H1 (cell line): ENCODE data around the gene ARL6IP5. TPM values are rescaled to one million over a fixed set of nuclear protein-coding genes. Genes with fewer than 3 reads are reported as not detected.

Experiments
- CTCF ChIA-PET: fragments of 300-600 bp; sonication (Branson Sonifier 250); formaldehyde crosslinking; loops from one replicate; lab custom pipeline; 2021; ENCODE audit not compliant: partially characterized antibody; lab: Charles Lee
- POLR2A ChIA-PET: fragments of 300-600 bp; sonication (Branson Sonifier 250); formaldehyde crosslinking; loops from one replicate; lab custom pipeline; 2021; ENCODE audit warnings: inconsistent platforms; ENCODE audit not compliant: partially characterized antibody; lab: Charles Lee
- DNase-seq, 2 experiments: peaks; one replicate each; pipeline versions ENCODE4 v3.0.0 to v3.0.0-alpha.2; 2010 to 2022; ENCODE audit warnings: low spot score in 2 of 2, low read depth in 1 of 2, mixed read lengths in 1 of 2
- FAIRE-seq: peaks from 2 replicates; lab custom pipeline; 2011; peaks lifted over from hg19 to GRCh38; lab: Jason Lieb, UNC
- H2AFZ ChIP-seq: 2 replicates; pipeline ENCODE4 v1.8.1; 2012; ENCODE audit warnings: low read length, inconsistent platforms
- H2AK5ac ChIP-seq: 2 replicates; pipeline ENCODE4 v1.6.1; 2013; ENCODE audit warnings: low read depth, low read length
- H2BK120ac ChIP-seq: replicated peaks from 2 replicates; pipeline ENCODE3; 2013; ENCODE audit warnings: low read depth, low read length, inconsistent platforms
- H2BK12ac ChIP-seq: 2 replicates; pipeline ENCODE4 v1.6.1; 2013; ENCODE audit warnings: low read depth, low read length
- H2BK15ac ChIP-seq: 2 replicates; pipeline ENCODE4 v1.6.1; 2013; ENCODE audit warnings: low read length
- H2BK20ac ChIP-seq: 2 replicates; pipeline ENCODE4 v1.6.1; 2013; ENCODE audit warnings: low read length
- H2BK5ac ChIP-seq: 2 replicates; pipeline ENCODE4 v1.6.1; 2013; ENCODE audit warnings: low read depth, low read length
- H3K14ac ChIP-seq: 2 replicates; pipeline ENCODE4 v1.6.1; 2013; ENCODE audit warnings: inconsistent platforms; ENCODE audit not compliant: insufficient read length
- H3K18ac ChIP-seq: 2 replicates; pipeline ENCODE4 v1.6.1; 2013; ENCODE audit warnings: low read length; ENCODE audit errors: extremely low read depth
- H3K23ac ChIP-seq: 2 replicates; pipeline ENCODE4 v1.6.1; 2013; ENCODE audit warnings: inconsistent platforms; ENCODE audit not compliant: insufficient read length
- H3K23me2 ChIP-seq: 2 replicates; pipeline ENCODE4 v1.6.1; 2013; ENCODE audit warnings: low read depth, low read length
- H3K27ac ChIP-seq: 2 replicates; pipeline ENCODE4 v1.6.1; 2011; ENCODE audit warnings: low read depth, low read length, inconsistent platforms
- H3K27me3 ChIP-seq, 4 experiments: replicated peaks in 1 of 4; 1 replicate in 1 of 4; 2 replicates in 3 of 4; pipeline versions ENCODE4 v1.6.1 to v1.8.1; 2011 to 2013; ENCODE audit warnings: low read length in 3 of 4, mild to moderate bottlenecking in 3 of 4, inconsistent platforms in 2 of 4, mixed read lengths in 2 of 4, moderate library complexity in 1 of 4; ENCODE audit not compliant: control insufficient read depth in 3 of 4, insufficient read depth in 3 of 4; ENCODE audit errors: extremely low read depth in 1 of 4
- H3K36me3 ChIP-seq, 4 experiments: 2 replicates each; pipeline versions ENCODE4 v1.6.1 to v1.8.1; 2011 to 2013; ENCODE audit warnings: mild to moderate bottlenecking in 4 of 4, low read length in 3 of 4, moderate library complexity in 2 of 4, control low read depth in 1 of 4, inconsistent platforms in 1 of 4; ENCODE audit not compliant: insufficient read depth in 4 of 4, control insufficient read depth in 2 of 4
- H3K4ac ChIP-seq: replicated peaks from 2 replicates; pipeline ENCODE3; 2013; ENCODE audit warnings: low read length, low read depth, mixed read lengths, inconsistent platforms; ENCODE audit not compliant: insufficient read length
- H3K4me1 ChIP-seq, 4 experiments: replicated peaks in 1 of 4; 1 replicate in 1 of 4; 2 replicates in 3 of 4; pipeline versions ENCODE4 v1.6.1 to v1.8.1; 2011 to 2013; ENCODE audit warnings: low read length in 3 of 4, inconsistent platforms in 2 of 4, mixed read lengths in 1 of 4; ENCODE audit not compliant: insufficient read depth in 4 of 4, control insufficient read depth in 3 of 4
- H3K4me2 ChIP-seq, 2 experiments: 2 replicates each; pipeline versions ENCODE4 v1.6.1 to v1.8.1; 2011 to 2013; ENCODE audit warnings: low read depth in 2 of 2, low read length in 2 of 2, control low read depth in 1 of 2, inconsistent platforms in 1 of 2, mild to moderate bottlenecking in 1 of 2; ENCODE audit not compliant: insufficient read depth in 1 of 2
- H3K4me3 ChIP-seq, 4 experiments: fragments of 200-600, 300-600 bp in 1 of 4; sonication (generic), shearing (Covaris generic), sonication (Bioruptor Twin) in 1 of 4; 2 replicates each; pipeline versions ENCODE4 v1.5.1 to v1.8.1; 2011 to 2016; ENCODE audit warnings: low read length in 4 of 4, low read depth in 3 of 4, control low read depth in 2 of 4, inconsistent platforms in 2 of 4, mild to moderate bottlenecking in 2 of 4, mixed read lengths in 1 of 4, moderate library complexity in 1 of 4; ENCODE audit not compliant: insufficient read depth in 2 of 4; ENCODE audit errors: extremely low read depth in 1 of 4
- H3K56ac ChIP-seq: replicated peaks from 2 replicates; pipeline ENCODE3; 2013; ENCODE audit warnings: low read depth, mild to moderate bottlenecking, mixed read lengths, low read length, inconsistent platforms; ENCODE audit not compliant: insufficient read length
- H3K79me1 ChIP-seq: 2 replicates; pipeline ENCODE4 v1.6.1; 2013; ENCODE audit warnings: low read depth, low read length, control low read depth
- H3K79me2 ChIP-seq, 2 experiments: 2 replicates each; pipeline versions ENCODE4 v1.6.1 to v1.8.1; 2012 to 2013; ENCODE audit warnings: low read length in 2 of 2, mild to moderate bottlenecking in 2 of 2, inconsistent platforms in 1 of 2; ENCODE audit not compliant: insufficient read depth in 2 of 2, control insufficient read depth in 1 of 2
- H3K9ac ChIP-seq, 4 experiments: replicated peaks in 1 of 4; 1 replicate in 1 of 4; 2 replicates in 3 of 4; pipeline versions ENCODE4 v1.6.1 to v1.8.1; 2011 to 2013; ENCODE audit warnings: low read depth in 3 of 4, low read length in 3 of 4, control low read depth in 2 of 4, mild to moderate bottlenecking in 2 of 4, moderate library complexity in 2 of 4, inconsistent platforms in 1 of 4; ENCODE audit errors: extremely low read depth in 1 of 4
- H3K9me3 ChIP-seq, 2 experiments: 2 replicates each; pipeline versions ENCODE4 v1.6.1 to v1.8.1; 2012 to 2013; ENCODE audit warnings: mild to moderate bottlenecking in 2 of 2, moderate library complexity in 2 of 2, control low read depth in 1 of 2, inconsistent platforms in 1 of 2, low read depth in 1 of 2, low read length in 1 of 2, mixed read lengths in 1 of 2; ENCODE audit not compliant: insufficient read depth in 2 of 2
- H4K20me1 ChIP-seq, 2 experiments: replicated peaks in 1 of 2; 2 replicates each; pipeline versions ENCODE3 to v1.8.1; 2011 to 2013; ENCODE audit warnings: inconsistent platforms in 2 of 2, low read length in 2 of 2, mild to moderate bottlenecking in 1 of 2; ENCODE audit not compliant: insufficient read depth in 2 of 2, control insufficient read depth in 1 of 2
- H4K5ac ChIP-seq: 2 replicates; pipeline ENCODE4 v1.6.1; 2013; ENCODE audit warnings: low read length, low read depth, mixed read lengths, inconsistent platforms; ENCODE audit not compliant: insufficient read length
- H4K8ac ChIP-seq: 2 replicates; pipeline ENCODE4 v1.8.0; 2013; ENCODE audit warnings: mild to moderate bottlenecking, moderate library complexity, low read length, inconsistent platforms; ENCODE audit not compliant: insufficient read depth; ENCODE audit errors: extremely low read depth
- H4K91ac ChIP-seq: replicated peaks from 2 replicates; pipeline ENCODE3; 2013; ENCODE audit warnings: low read length, mixed read lengths, inconsistent platforms; ENCODE audit not compliant: insufficient read length
- ASH2L ChIP-seq: fragments of 200-600, 300-600 bp; sonication (generic); IDR thresholded peaks from one replicate; pipeline ENCODE4 v1.7.1; 2017; ENCODE audit warnings: low read length
- BACH1 ChIP-seq: IDR thresholded peaks from 2 replicates; pipeline ENCODE4 v1.6.1; 2012; ENCODE audit warnings: low read length, improper control_type of control experiment
- JUN ChIP-seq: IDR thresholded peaks from 2 replicates; pipeline ENCODE4 v1.6.1; 2011; ENCODE audit warnings: low read depth, mild to moderate bottlenecking, improper control_type of control experiment, low read length
- RFX5 ChIP-seq: IDR thresholded peaks from 2 replicates; pipeline ENCODE4 v1.6.1; 2011; ENCODE audit warnings: low read depth, low read length, improper control_type of control experiment, borderline replicate concordance
- WGBS, 2 experiments: shearing (Covaris generic) in 1 of 2; methylation state at CpG; one replicate each; pipeline versions ENCODE4 v1.1.6 to v1.1.7; 2013 to 2015; ENCODE audit warnings: low lambda C conversion rate in 2 of 2, mixed read lengths in 2 of 2, inconsistent platforms in 1 of 2, low coverage in 1 of 2, missing lambda C conversion rate in 1 of 2; ENCODE audit not compliant: insufficient replicate concordance in 2 of 2, insufficient coverage in 1 of 2, insufficient read length in 1 of 2; ENCODE audit errors: extremely low coverage in 1 of 2, missing lambda C conversion rate in 1 of 2; 5-methylcytosine and 5-hydroxymethylcytosine counted together
- polyA plus RNA-seq, 7 experiments: library from polyadenylated mRNA; depleted of rRNA in 3 of 7; stranded (reverse) in 5 of 7; unstranded in 2 of 7; fragments of >200 nt in 5 of 7; fragments of 200-250 nt in 2 of 7; gene quantifications; 1 replicate in 5 of 7; 2 replicates in 1 of 7; 4 replicates in 1 of 7; pipeline versions ENCODE4 v1.2.1 to v1.2.3, GENCODE V29; 2011 to 2013; ENCODE audit warnings: missing spikeins in 2 of 7, mixed read lengths in 2 of 7
- total RNA-seq: library from RNA; stranded (reverse); fragmentation: NEBNext Ultra II Directional; extraction: Animal tissue kit (Norgen Biotek cat#: 25700); gene quantifications from 2 replicates; pipeline ENCODE4 v1.2.1, GENCODE V29; 2021

Gene ARL6IP5
- total and polyA plus RNA-seq, 2 of the 8 experiments (the other 6 are each of a cell fraction or from before 2014, with no cell fraction given): 24.9 to 30.1 TPM

GRCh38 chr3:69137412-69137811 lies 52.7 kb downstream of the ARL6IP5 start:
- no peak overlapping the region for H2BK20ac ChIP-seq
- no peak overlapping the region for H3K14ac ChIP-seq
- FAIRE-seq: no peak
- no peak overlapping the region for H3K4me2 ChIP-seq
- H2BK15ac ChIP-seq: no peak overlapping the region
- H3K79me2 ChIP-seq: no peaks in the 10 kb centered on the region
- H3K27ac ChIP-seq: no peak overlapping the region
- H3K18ac ChIP-seq: no peak overlapping the region
- no peak overlapping the region for H4K5ac ChIP-seq
- no peaks in the 10 kb centered on the region for H3K79me1 ChIP-seq
- no peak overlapping the region for H3K23ac ChIP-seq
- no peaks in the 10 kb centered on the region for H3K4me1 ChIP-seq
- peaks cover 0 to 5% (median 0%) of the 10 kb centered on the region in 4 experiments; a peak in 1 of 7 replicates for H3K27me3 ChIP-seq
- H2BK120ac ChIP-seq: no peak overlapping the region
- WGBS, 2 experiments: 86% methylated on average over 2 of the region's 2 CpGs; no CpG with 5 or more reads in 1 of the 2 experiments
- no peak overlapping the region for H3K4me3 ChIP-seq
- H4K8ac ChIP-seq: no peak overlapping the region
- DNase-seq: no peak
- TF ChIP-seq RFX5 (no peak), ASH2L (no peak), BACH1 (no peak), JUN (no peak)
- H3K4ac ChIP-seq: no peak overlapping the region
- no peak overlapping the region for H2BK5ac ChIP-seq
- H4K20me1 ChIP-seq: no peaks in the 10 kb centered on the region
- H4K91ac ChIP-seq: no peak overlapping the region
- H3K23me2 ChIP-seq: no peaks in the 10 kb centered on the region
- no peak overlapping the region for H3K9ac ChIP-seq
- no peak overlapping the region for H2BK12ac ChIP-seq
- H3K9me3 ChIP-seq: no peaks in the 10 kb centered on the region
- no peak overlapping the region for H2AFZ ChIP-seq
- POLR2A ChIA-PET: no interaction called here
- CTCF ChIA-PET: interaction anchor here (1.1 to 3.1 kb wide), 3 partner anchors 17 to 172 kb away, joined by 3 to 15 read pairs (median 4); no protein-coding TSS in a partner anchor
- H2AK5ac ChIP-seq: no peak overlapping the region
- no peak overlapping the region for H3K56ac ChIP-seq
- H3K36me3 ChIP-seq: no peaks in the 10 kb centered on the region
